PFSK-1 (cell line): ENCODE results near the gene LANCL2.

Experiments
- FOXP2 ChIP-seq: optimal IDR thresholded peaks from 2 replicates; pipeline ENCODE3; 2011; ENCODE audit warnings: borderline replicate concordance, control low read depth, inconsistent platforms; ENCODE audit not compliant: insufficient read depth; ENCODE audit errors: extremely low read length, extremely low read depth
- POLR2AphosphoS5 ChIP-seq: IDR thresholded peaks from 2 replicates; pipeline ENCODE4 v1.6.1; 2012; ENCODE audit warnings: low read depth, mild to moderate bottlenecking, control low read depth, low read length, moderate library complexity
- REST ChIP-seq, 2 experiments: IDR thresholded peaks; 2 replicates each; pipeline versions ENCODE4 v1.6.1 to v1.8.0; 2011 to 2012; ENCODE audit warnings: low read depth in 2 of 2, low read length in 2 of 2, control low read depth in 1 of 2, inconsistent platforms in 1 of 2, mild to moderate bottlenecking in 1 of 2, moderate library complexity in 1 of 2; ENCODE audit not compliant: insufficient read depth in 1 of 2
- SIN3A ChIP-seq: IDR thresholded peaks from 2 replicates; pipeline ENCODE4 v1.6.1; 2012; ENCODE audit warnings: mild to moderate bottlenecking, low read length, moderate library complexity, borderline replicate concordance; ENCODE audit not compliant: insufficient read depth
- TAF1 ChIP-seq: IDR thresholded peaks from 2 replicates; pipeline ENCODE4 v1.6.1; 2012; ENCODE audit warnings: low read length, control low read depth, borderline replicate concordance; ENCODE audit not compliant: insufficient read depth

LANCL2 gene

GRCh38 chr7:55425141-55425752 lies 60.1 kb downstream of the LANCL2 start:
- no peak for TF ChIP-seq SIN3A

- TF ChIP-seq POLR2AphosphoS5 (no peak), TAF1 (no peak), REST (IDR thresholded peaks at IDR 0.05; ENCODE audit: insufficient read depth in 1 of 2, low read depth in 2 of 2, low read length in 2 of 2) (no peak), FOXP2 (no peak), SIN3A (no peak)
Observed at GRCh38 chr7:55426676-55427075, 61.5 kb downstream of the LANCL2 start.

DNA sequence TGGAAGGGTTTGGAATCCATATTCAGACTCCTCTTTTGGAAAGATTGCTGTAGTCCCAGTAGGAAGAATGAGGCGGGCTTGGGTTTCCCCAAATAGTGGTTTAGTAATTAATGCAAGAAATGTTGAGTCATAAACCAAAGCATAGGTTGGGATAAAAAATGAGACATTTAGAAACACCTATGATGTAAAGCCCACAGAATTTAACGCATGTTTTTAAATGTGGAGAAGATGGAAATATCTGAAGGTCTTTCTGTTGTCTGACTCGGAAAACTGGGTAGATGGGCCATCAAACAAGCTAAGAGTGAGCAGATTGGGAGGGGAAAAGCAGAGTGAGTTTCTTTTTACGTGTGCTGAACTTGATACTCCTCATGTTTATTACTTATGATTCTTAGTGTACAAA lies 62.2 kb downstream of the LANCL2 start:
- no peak for TF ChIP-seq POLR2AphosphoS5
- TF ChIP-seq REST (IDR thresholded peaks at IDR 0.05; ENCODE audit: insufficient read depth in 1 of 2, low read depth in 2 of 2, low read length in 2 of 2): no peak
- TF ChIP-seq SIN3A: no peak
- no peak for TF ChIP-seq FOXP2
- no peak for TF ChIP-seq TAF1

GRCh38 chr7:55427800-55428199 lies 62.7 kb downstream of the LANCL2 start:
- TF ChIP-seq REST (IDR thresholded peaks at IDR 0.05; ENCODE audit: insufficient read depth in 1 of 2, low read depth in 2 of 2, low read length in 2 of 2): no peak
- no peak for TF ChIP-seq TAF1
- no peak for TF ChIP-seq POLR2AphosphoS5
- no peak for TF ChIP-seq SIN3A
- no peak for TF ChIP-seq FOXP2

DNA sequence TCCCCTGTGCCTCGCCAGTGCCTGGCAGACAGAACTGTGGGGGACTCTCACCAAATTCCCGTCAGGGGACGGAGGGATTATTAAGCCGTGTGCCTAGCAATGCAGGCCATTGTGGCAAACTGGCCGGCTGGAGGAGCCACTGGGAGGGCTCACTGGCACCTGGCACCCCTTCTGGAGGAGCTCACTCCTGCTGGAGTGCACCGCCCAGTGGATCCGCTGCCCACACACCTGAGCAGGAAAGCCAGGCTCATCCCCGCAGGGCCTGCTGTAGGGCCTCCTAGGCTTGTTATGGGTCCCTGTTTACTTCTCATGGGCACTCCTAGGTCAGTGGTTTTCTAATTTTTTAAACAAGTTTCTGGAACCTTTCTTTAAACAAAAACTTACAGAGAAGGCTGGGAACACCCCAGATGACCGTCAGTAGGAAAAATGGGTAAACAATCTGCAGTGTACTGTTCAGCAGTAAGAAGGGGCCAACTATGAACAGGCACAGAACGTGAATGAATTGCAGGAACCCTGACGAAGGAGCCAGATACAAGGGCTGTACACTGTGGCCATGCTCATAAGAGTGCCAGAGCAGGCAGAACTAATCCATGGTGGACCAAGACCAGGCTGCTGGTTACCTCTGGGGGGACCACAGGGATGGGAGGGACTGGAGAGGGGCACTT lies 64.8 kb downstream of the LANCL2 start:
- TF ChIP-seq POLR2AphosphoS5 (no peak), REST (IDR thresholded peaks at IDR 0.05; ENCODE audit: insufficient read depth in 1 of 2, low read depth in 2 of 2, low read length in 2 of 2) (no peak), FOXP2 (no peak), TAF1 (no peak), SIN3A (no peak)
